Measurements from ENCODE around the gene CHST5.

DNA sequence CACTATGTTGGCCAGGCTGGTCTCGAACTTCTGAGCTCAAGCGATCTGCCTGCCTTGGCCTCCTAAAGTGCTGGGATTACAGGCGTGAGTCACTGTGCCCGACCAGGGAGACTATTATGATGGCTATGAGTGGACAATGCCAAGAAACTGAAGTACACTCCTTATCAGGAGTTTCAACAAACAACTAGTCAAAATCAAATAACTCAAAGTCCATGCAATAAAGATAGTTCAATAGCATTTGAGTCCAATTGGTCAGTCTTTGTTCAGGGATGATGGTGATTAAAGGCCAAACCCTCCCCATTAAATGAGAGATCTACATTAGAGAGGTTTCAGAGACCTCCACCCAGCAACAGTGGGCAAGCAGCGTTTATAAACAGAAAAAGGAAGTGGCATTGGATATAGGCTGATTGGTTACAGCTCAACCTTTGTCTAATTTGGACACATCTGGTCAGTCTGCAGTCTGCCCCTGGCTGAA lies 8.0 kb downstream of the CHST5 start:
- TF ChIP-seq, protein P1, sequence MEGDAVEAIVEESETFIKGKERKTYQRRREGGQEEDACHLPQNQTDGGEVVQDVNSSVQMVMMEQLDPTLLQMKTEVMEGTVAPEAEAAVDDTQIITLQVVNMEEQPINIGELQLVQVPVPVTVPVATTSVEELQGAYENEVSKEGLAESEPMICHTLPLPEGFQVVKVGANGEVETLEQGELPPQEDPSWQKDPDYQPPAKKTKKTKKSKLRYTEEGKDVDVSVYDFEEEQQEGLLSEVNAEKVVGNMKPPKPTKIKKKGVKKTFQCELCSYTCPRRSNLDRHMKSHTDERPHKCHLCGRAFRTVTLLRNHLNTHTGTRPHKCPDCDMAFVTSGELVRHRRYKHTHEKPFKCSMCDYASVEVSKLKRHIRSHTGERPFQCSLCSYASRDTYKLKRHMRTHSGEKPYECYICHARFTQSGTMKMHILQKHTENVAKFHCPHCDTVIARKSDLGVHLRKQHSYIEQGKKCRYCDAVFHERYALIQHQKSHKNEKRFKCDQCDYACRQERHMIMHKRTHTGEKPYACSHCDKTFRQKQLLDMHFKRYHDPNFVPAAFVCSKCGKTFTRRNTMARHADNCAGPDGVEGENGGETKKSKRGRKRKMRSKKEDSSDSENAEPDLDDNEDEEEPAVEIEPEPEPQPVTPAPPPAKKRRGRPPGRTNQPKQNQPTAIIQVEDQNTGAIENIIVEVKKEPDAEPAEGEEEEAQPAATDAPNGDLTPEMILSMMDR (IDR thresholded peaks at IDR 0.05), result no peak
- no peak for TF ChIP-seq ZFX (IDR thresholded peaks at IDR 0.05; ENCODE audit: borderline replicate concordance)

Measured in 22Rv1 (cell line).